HG03342 (cell line): ENCODE measurements around the gene CCDC17.

Source experiments
- ATAC-seq: cut with Tn5 transposase; IDR thresholded peaks from one replicate; pipeline ENCODE4 v1.9.1; 2021; ENCODE audit warnings: mild to moderate bottlenecking, moderate library complexity; ENCODE audit not compliant: unreplicated experiment

The CCDC17 gene

GRCh38 chr1:45623972-45624371, at the start of gene CCDC17:
CCDC17 (minus strand) TSS chr1:45624054; CDS start chr1:45623909, 145 bp downstream.
- no peak for ATAC-seq

- ATAC-seq: no peak
Observed at GRCh38 chr1:45669859-45670655, 46.2 kb upstream of the CCDC17 start.

DNA sequence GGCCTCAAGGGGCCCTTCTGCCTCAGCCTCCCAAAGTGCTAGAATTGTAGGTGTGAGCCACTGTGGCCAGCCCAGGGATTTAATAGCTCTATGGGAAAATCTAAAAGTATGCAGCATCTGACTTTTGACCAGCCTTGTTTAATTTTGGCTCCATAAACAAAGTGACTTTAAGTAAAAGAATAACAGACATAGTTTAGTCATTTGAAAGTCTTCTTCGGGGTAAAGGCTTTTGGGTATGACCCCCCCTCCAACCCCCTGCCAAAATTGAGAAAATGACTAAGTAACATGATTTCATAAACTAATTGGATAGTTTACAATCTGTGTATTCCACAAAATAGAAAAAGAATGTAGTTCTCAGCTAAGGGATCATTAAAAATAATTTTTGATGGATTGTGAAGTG, 45.5 kb upstream of the CCDC17 start:
- no peak for ATAC-seq

GRCh38 chr1:45668526-45668925, 44.7 kb upstream of the CCDC17 start:
- no peak for ATAC-seq

DNA sequence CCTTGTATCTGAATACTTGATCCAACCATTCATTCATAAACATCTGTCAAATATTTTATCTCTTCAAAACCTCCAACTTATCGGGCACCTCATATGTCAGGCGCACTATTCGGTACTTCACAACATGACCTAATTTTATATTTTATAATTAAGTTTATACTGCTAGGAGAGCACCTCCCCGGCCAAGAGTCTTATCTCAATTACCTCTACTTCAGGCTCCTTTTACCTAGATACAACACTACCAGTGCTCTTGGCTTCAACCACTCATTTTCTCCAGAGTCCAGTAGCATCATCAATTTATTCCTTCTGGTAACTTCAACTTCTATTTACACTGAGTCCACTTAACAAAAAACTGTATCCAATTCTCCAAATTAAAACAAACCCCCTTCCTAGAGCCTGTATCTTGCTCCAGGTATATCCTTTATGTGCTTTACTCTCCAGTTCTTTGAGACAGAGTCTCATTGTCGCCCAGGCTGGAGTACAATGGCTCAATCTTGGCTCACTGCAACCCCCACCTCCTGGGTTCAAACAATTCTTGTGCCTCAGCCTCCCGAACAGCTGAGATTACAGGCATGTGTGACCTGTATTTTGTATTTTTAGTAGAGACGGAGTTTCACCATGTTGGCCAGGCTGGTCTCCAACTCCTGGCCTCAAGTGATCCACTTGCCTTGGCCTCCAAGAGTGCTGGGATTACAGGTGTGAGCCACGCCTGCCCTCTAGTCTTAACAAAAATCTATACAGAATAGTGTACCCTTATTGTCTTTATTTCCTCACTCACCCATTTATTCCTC, 43.7 kb upstream of the CCDC17 start:
- ATAC-seq: no peak

DNA sequence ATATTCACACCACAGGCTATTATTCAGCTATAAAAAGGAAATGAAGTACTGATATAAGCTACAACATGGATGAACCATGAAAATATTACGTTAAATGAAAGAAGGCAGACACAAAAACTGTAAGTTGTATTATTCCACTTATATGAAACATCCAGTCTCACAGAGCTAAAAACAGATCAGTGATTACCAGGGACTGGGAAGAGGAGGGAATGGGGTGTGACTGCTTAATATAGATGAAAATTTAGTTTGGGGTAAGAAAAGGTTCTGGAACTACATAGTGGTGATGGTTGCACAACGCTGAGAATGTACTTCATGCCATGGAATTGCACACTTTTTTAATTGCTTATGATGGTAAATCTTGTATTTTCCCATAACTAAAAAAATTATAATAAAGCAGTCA, 43.0 kb upstream of the CCDC17 start:
- no peak for ATAC-seq

DNA sequence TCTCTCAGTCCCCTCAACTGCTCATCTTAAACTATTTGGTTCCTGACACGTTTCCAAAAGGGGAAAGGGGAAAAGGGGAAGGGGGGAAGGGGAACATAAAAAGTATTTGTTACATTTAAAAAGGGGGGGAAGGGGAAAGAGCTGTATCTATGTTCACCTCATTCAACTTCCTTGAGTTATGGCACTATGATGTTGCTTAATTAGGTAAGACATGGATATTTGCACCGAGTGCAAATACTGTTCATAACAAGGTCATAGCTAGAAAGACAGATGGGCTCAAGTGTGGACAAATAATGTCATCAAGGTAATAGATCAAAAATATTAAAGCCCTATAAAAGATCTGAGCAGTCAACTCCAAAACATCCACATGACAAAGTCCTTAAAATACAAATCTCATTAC, 36.5 kb upstream of the CCDC17 start:
- ATAC-seq: no peak

DNA sequence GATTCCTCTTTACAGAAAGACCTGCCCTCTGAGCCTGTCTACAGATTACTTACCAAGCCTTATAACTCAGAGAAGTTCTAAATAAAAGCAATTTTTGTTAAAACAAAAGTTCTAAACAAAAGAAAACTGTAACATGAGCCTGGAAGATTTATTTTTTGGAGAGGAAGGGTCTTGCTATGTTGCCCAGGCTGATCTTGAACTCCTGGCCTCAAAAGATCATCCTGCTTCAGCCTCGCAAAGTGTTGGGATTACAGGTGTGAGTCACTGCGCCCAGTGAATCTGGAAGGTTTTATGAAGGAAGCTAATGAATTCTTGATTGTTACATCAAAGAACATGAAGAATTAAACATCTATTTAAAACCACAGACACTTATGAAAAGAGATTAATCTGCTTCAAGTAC, 35.4 kb upstream of the CCDC17 start:
- ATAC-seq: no peak

- no peak for ATAC-seq
Observed at GRCh38 chr1:45658171-45658570, 34.3 kb upstream of the CCDC17 start.

GRCh38 chr1:45656573-45657226, 32.8 kb upstream of the CCDC17 start:
- ATAC-seq: no peak

DNA sequence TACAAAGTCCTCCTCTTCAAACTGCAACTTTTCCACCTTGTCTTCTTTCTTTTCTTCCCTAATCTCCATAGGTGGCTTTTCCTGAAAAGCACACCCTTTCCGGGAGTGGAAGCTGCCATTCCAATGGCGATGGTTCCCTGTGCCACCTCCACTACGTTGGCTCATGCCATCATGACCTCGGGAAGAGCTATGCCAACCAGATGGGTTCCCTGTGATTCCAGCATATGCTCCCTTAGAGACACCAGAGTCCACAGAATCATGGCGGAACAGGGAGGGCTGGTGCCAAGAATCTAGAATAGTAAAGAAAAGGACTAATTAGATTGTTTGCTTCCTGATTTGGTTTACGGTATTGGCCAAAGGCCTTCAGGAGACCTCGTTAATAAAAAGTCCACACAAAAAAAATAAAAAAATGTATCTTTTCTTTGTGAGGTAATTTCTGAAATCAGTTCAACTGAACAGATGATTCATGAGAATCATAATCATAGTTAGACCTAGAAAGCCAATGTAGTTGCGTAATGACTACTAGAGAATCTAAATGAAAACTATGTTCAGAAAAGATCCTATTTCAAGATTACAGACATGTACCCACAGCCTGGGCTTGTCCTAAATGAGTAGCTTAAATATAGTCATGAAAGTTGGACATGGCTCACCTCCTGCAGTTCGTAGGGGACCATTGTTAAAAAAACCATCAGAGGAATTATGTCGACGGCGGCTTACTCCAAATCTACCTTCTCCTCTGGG, 30.9 kb upstream of the CCDC17 start:
- ATAC-seq: no peak

- ATAC-seq: no peak
Observed at GRCh38 chr1:45647248-45648021, 23.6 kb upstream of the CCDC17 start.

DNA sequence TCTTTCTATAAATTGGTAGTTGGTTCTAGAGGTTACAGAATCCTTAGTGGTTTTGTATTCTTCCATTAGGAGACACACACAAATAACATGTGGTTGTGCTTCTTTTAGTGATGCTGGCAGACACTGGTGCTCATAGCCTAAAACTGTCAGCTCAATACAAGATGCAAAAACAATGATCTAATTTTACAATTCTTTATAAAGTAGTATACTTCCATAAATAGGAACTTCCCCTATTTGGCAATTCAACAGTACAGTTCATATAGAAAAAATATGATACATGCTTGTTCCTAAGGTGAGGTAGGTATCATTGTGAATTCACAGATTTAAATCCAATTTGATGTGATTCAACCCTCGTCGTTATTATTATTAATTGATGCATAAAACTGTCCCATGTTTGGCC, 20.8 kb upstream of the CCDC17 start:
- ATAC-seq: no peak

- ATAC-seq: no peak
Observed at GRCh38 chr1:45643978-45644377, 20.1 kb upstream of the CCDC17 start.

DNA sequence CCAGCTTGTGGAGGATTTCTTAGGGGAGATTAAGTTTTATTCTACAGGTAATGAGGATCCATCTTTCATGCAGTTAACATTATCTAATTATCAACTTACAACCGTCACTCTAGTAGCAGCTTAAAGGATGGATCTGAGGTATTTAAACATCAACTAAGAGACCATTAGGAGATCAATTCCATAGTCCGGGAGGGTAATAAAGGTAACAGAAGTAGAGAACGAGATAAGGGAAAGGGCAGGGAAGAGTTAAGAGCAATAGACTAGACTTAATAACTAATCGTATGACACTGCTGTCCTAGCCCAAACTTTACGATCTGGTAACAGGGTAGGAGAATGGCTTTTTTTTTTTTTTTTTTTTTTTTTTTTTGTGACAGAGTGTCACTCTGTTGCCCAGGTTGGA, 19.5 kb upstream of the CCDC17 start:
- ATAC-seq: no peak

GRCh38 chr1:45640293-45640692, 16.4 kb upstream of the CCDC17 start:
- ATAC-seq: no peak

DNA sequence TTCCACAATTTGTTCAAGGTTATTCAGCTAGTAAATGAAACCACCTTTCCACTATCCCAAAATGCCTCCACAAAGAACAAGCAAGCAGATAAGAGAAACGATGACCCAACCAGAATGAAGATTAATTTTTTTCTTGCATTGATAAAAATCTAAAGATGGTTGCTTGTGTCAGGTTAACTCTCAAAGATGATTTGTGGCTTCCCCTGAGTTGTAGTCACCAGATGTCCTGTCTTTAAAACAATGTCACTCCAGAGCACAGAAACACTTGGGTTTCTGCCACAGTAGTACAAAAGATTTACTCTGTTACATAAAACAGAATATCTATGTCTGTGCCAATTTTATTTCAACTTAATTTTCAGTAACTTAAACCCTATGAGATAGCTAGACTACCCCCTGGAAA, 11.4 kb upstream of the CCDC17 start:
- ATAC-seq: no peak

GRCh38 chr1:45630429-45630828, 6.6 kb upstream of the CCDC17 start:
- ATAC-seq: no peak

DNA sequence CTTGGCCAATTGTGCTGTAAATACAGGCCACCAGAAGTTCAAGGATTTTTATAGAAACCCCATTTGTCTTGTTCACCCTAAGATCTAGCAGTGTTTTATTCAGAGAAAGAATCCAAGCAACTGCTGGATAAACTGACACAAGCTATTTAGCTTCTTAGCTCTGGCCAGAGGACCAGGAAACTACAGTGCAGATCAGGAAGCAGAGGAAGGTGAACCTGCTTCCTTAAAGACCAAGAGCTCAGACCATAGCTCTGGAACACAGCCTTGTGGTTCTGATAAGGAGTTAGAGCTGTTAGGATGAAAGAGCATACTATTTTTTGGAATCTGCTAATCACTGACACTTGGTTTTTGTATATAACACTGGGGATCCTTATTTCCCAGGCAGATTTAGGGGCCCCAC, 5.2 kb upstream of the CCDC17 start:
- no peak for ATAC-seq
